Liver (tissue), 9 donors: Measurements from ENCODE around the gene COP1. TPM values are rescaled to one million over a fixed set of nuclear protein-coding genes. Genes with fewer than 3 reads are reported as not detected.

ENCODE experiments used
- DNase-seq: peaks from one replicate; pipeline ENCODE4 v3.0.0-alpha.2; 2017; ENCODE audit warnings: low spot score
- H3K27ac ChIP-seq, 2 donors: one replicate each; pipeline ENCODE4 v1.7.0; 2013; ENCODE audit warnings: inconsistent platforms in 2 of 2, low read length in 2 of 2, control low read depth in 1 of 2, low read depth in 1 of 2, mild to moderate bottlenecking in 1 of 2
- H3K27me3 ChIP-seq, 4 donors: one replicate each; pipeline versions ENCODE4 v1.6.1 to v1.7.0; 2013; ENCODE audit warnings: low read length in 3 of 4, inconsistent platforms in 1 of 4, mild to moderate bottlenecking in 1 of 4, moderate library complexity in 1 of 4; ENCODE audit not compliant: control insufficient read depth in 4 of 4, insufficient read depth in 4 of 4
- H3K36me3 ChIP-seq, 4 donors: one replicate each; pipeline versions ENCODE4 v1.6.1 to v1.7.0; 2013; ENCODE audit warnings: low read length in 3 of 4, mild to moderate bottlenecking in 3 of 4, low read depth in 1 of 4, moderate library complexity in 1 of 4; ENCODE audit not compliant: control insufficient read depth in 4 of 4, insufficient read depth in 3 of 4
- H3K4me1 ChIP-seq, 4 donors: one replicate each; pipeline versions ENCODE4 v1.6.1 to v1.7.0; 2013; ENCODE audit warnings: low read length in 3 of 4, mild to moderate bottlenecking in 3 of 4, moderate library complexity in 1 of 4; ENCODE audit not compliant: control insufficient read depth in 4 of 4, insufficient read depth in 4 of 4
- H3K4me3 ChIP-seq, 3 donors: one replicate each; pipeline versions ENCODE4 v1.6.1 to v1.7.0; 2013; ENCODE audit warnings: low read length in 3 of 3, control low read depth in 1 of 3, low read depth in 1 of 3, mild to moderate bottlenecking in 1 of 3
- H3K9ac ChIP-seq, 2 donors: one replicate each; pipeline ENCODE4 v1.7.0; 2013; ENCODE audit warnings: low read length in 2 of 2, mild to moderate bottlenecking in 2 of 2, moderate library complexity in 2 of 2, control low read depth in 1 of 2, low read depth in 1 of 2
- H3K9me3 ChIP-seq, 4 donors: one replicate each; pipeline versions ENCODE4 v1.6.1 to v1.7.0; 2013; ENCODE audit warnings: low read length in 3 of 4; ENCODE audit not compliant: control insufficient read depth in 4 of 4
- EGR1 ChIP-seq, 2 donors: IDR thresholded peaks; 2 replicates each; pipeline ENCODE4 v1.6.1; 2016 to 2018; ENCODE audit warnings: antibody characterized with exemption in 2 of 2, low read depth in 2 of 2
- FOXA1 ChIP-seq: IDR thresholded peaks from 2 replicates; pipeline ENCODE4 v1.6.1; 2016; ENCODE audit warnings: antibody characterized with exemption
- FOXA2 ChIP-seq: IDR thresholded peaks from 2 replicates; pipeline ENCODE4 v1.6.1; 2016; ENCODE audit warnings: antibody characterized with exemption
- GABPA ChIP-seq, 2 donors: IDR thresholded peaks in 1 of 2; conservative IDR thresholded peaks in 1 of 2; 2 replicates each; pipeline ENCODE4 v1.6.1; 2016; ENCODE audit warnings: antibody characterized with exemption in 2 of 2, mild to moderate bottlenecking in 1 of 2, moderate library complexity in 1 of 2
- HNF4A ChIP-seq, 2 donors: conservative IDR thresholded peaks; 2 replicates each; pipeline ENCODE4 v1.6.1; 2016; ENCODE audit warnings: antibody characterized with exemption in 2 of 2, mild to moderate bottlenecking in 2 of 2
- HNF4G ChIP-seq: IDR thresholded peaks from 2 replicates; pipeline ENCODE4 v1.6.1; 2016; ENCODE audit warnings: antibody characterized with exemption
- JUND ChIP-seq, 2 donors: IDR thresholded peaks; 2 replicates each; pipeline ENCODE4 v1.6.1; 2016; ENCODE audit warnings: antibody characterized with exemption in 2 of 2
- NR2F2 ChIP-seq: IDR thresholded peaks from 2 replicates; pipeline ENCODE4 v1.6.1; 2016; ENCODE audit warnings: antibody characterized with exemption
- SP1 ChIP-seq: IDR thresholded peaks from 2 replicates; pipeline ENCODE4 v1.6.1; 2018; ENCODE audit warnings: antibody characterized with exemption, mild to moderate bottlenecking
- TAF1 ChIP-seq: conservative IDR thresholded peaks from 2 replicates; pipeline ENCODE4 v1.6.1; 2016; ENCODE audit warnings: antibody characterized with exemption, mild to moderate bottlenecking
- WGBS: extraction: QIAGEN DNeasy Blood & Tissue Kit; methylation state at CpG from one replicate; pipeline ENCODE4 v1.1.7; 2013; 5-methylcytosine and 5-hydroxymethylcytosine counted together
- polyA plus RNA-seq, 2 donors: library from polyadenylated mRNA; stranded (reverse) in 1 of 2; unstranded in 1 of 2; fragments of 200-250 nt in 1 of 2; fragments of >200 nt in 1 of 2; fragmentation: Nextera tagmentation in 1 of 2; extraction: Ambion mirVana in 1 of 2; gene quantifications; one replicate each; pipeline versions ENCODE4 v1.2.1 to v1.2.3, GENCODE V29; 2013 to 2015
- total RNA-seq, 2 donors: library from RNA; depleted of rRNA; stranded (reverse); fragments of >200 nt; gene quantifications; one replicate each; pipeline ENCODE4 v1.2.3, GENCODE V29; 2014
- TF ChIP-seq, protein P1 (sequence below): IDR thresholded peaks from 2 replicates; pipeline ENCODE4 v1.6.1; 2016; ENCODE audit warnings: antibody characterized with exemption
- TF ChIP-seq, protein P2 (sequence below): IDR thresholded peaks from 2 replicates; pipeline ENCODE4 v1.6.1; 2016; ENCODE audit warnings: antibody characterized with exemption
- TF ChIP-seq, protein P3 (sequence below): IDR thresholded peaks from 2 replicates; pipeline ENCODE4 v1.6.1; 2016; ENCODE audit warnings: antibody characterized with exemption, mild to moderate bottlenecking
- donor health status: healthy.
- donor health status: healthy.
- donor health status: healthy.
- donor health status: healthy.
- donor health status: healthy.

Gene COP1
- total and polyA plus RNA-seq, 4 donors = 14.7 to 35.7 (median 22.5) TPM

DNA sequence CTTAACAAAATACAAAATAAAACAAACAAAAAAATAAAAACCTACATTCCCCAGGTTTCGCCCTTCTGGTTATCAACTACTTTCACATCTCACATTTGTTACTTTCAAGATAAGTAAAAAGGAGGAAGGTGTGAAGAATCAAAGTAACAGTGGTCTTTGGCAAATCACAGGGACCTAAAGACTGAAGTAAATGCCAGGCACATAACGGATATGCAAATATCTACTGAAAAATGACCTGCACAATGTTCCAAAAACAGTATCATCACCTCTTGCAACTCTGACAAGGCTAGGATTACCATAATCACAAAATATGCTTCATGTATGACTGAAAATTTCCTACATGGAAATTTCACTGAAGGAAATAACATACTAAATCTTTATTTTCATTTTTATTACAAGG lies 29.3 kb downstream of the COP1 start:
- 80% methylated on average over 2 of the region's 2 CpGs for WGBS
- H3K27me3 ChIP-seq = no peaks in the 10 kb centered on the region
- H3K27ac ChIP-seq = no peak overlapping the region
- no peaks in the 10 kb centered on the region for H3K9me3 ChIP-seq
- peaks cover 0 to 17% (median 5%) of the 10 kb centered on the region in 4 donors for H3K36me3 ChIP-seq
- peaks cover 0 to 6% (median 0%) of the 10 kb centered on the region in 4 donors for H3K4me1 ChIP-seq
- TF ChIP-seq, protein P1, sequence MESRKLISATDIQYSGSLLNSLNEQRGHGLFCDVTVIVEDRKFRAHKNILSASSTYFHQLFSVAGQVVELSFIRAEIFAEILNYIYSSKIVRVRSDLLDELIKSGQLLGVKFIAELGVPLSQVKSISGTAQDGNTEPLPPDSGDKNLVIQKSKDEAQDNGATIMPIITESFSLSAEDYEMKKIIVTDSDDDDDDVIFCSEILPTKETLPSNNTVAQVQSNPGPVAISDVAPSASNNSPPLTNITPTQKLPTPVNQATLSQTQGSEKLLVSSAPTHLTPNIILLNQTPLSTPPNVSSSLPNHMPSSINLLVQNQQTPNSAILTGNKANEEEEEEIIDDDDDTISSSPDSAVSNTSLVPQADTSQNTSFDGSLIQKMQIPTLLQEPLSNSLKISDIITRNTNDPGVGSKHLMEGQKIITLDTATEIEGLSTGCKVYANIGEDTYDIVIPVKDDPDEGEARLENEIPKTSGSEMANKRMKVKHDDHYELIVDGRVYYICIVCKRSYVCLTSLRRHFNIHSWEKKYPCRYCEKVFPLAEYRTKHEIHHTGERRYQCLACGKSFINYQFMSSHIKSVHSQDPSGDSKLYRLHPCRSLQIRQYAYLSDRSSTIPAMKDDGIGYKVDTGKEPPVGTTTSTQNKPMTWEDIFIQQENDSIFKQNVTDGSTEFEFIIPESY = no peak
- TF ChIP-seq FOXA2 (no peak), GABPA (IDR thresholded peaks at IDR 0.05 in 1 of 2, conservative IDR thresholded peaks at IDR 0.05 in 1 of 2) (no peak), TAF1 (no peak), JUND (IDR thresholded peaks at IDR 0.05) (no peak), NR2F2 (no peak)
- TF ChIP-seq, protein P2, sequence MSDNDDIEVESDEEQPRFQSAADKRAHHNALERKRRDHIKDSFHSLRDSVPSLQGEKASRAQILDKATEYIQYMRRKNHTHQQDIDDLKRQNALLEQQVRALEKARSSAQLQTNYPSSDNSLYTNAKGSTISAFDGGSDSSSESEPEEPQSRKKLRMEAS = no peak
- DNase-seq = no peak
- no peak overlapping the region for H3K9ac ChIP-seq
- H3K4me3 ChIP-seq = no peak overlapping the region

DNA sequence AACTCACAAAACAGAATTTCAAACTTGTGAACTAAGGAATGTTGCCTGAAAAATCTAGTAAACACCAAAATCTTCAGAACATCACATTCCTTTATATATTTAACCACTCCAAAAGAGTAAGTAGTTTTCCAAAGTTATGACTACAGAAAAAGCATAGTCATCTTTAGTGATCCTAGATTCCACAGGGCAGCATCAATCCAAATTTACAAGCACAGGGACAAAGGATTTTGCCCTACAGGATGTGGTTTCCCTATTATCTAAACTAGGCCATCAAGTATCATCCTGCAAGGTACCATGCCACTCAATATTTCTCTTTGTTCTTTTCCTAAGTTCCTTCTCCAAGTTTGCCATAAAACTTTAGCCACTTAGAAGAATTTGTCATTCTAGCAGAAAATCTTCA lies 33.0 kb downstream of the COP1 start:
- Histone ChIP-seq H3K9ac (no peak overlapping the region), H3K4me3 (no peak overlapping the region), H3K4me1 (peaks cover 0 to 6% (median 0%) of the 10 kb centered on the region in 4 donors), H3K27ac (no peak overlapping the region), H3K27me3 (no peaks in the 10 kb centered on the region), H3K9me3 (no peaks in the 10 kb centered on the region), H3K36me3 (peaks cover 0 to 12% (median 8%) of the 10 kb centered on the region in 4 donors)
- DNase-seq = no peak
- TF ChIP-seq FOXA2 = no peak
- TF ChIP-seq TAF1 = no peak
- no peak for TF ChIP-seq NR2F2
- no peak for TF ChIP-seq EGR1 (IDR thresholded peaks at IDR 0.05; ENCODE audit: low read depth in 2 of 2)
- TF ChIP-seq SP1 = no peak
- TF ChIP-seq HNF4A (conservative IDR thresholded peaks at IDR 0.05) = no peak
- no peak for TF ChIP-seq FOXA1
- TF ChIP-seq, protein P1 = no peak
- TF ChIP-seq, protein P2 = no peak
- TF ChIP-seq JUND (IDR thresholded peaks at IDR 0.05) = no peak
- TF ChIP-seq GABPA (IDR thresholded peaks at IDR 0.05 in 1 of 2, conservative IDR thresholded peaks at IDR 0.05 in 1 of 2) = no peak
- no peak for TF ChIP-seq HNF4G
- TF ChIP-seq, protein P3, sequence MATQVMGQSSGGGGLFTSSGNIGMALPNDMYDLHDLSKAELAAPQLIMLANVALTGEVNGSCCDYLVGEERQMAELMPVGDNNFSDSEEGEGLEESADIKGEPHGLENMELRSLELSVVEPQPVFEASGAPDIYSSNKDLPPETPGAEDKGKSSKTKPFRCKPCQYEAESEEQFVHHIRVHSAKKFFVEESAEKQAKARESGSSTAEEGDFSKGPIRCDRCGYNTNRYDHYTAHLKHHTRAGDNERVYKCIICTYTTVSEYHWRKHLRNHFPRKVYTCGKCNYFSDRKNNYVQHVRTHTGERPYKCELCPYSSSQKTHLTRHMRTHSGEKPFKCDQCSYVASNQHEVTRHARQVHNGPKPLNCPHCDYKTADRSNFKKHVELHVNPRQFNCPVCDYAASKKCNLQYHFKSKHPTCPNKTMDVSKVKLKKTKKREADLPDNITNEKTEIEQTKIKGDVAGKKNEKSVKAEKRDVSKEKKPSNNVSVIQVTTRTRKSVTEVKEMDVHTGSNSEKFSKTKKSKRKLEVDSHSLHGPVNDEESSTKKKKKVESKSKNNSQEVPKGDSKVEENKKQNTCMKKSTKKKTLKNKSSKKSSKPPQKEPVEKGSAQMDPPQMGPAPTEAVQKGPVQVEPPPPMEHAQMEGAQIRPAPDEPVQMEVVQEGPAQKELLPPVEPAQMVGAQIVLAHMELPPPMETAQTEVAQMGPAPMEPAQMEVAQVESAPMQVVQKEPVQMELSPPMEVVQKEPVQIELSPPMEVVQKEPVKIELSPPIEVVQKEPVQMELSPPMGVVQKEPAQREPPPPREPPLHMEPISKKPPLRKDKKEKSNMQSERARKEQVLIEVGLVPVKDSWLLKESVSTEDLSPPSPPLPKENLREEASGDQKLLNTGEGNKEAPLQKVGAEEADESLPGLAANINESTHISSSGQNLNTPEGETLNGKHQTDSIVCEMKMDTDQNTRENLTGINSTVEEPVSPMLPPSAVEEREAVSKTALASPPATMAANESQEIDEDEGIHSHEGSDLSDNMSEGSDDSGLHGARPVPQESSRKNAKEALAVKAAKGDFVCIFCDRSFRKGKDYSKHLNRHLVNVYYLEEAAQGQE = no peak
